C4-2B (cell line): ENCODE data around the gene TOP1.

Experiments used
- ZFX ChIP-seq: fragments of 450-650 bp; IDR thresholded peaks from 2 replicates; pipeline ENCODE4 v1.6.1; 2017
- TF ChIP-seq, protein P1 (sequence below): fragments of 450-650 bp; conservative IDR thresholded peaks from 2 replicates; pipeline ENCODE4 v1.5.1; 2017; ENCODE audit warnings: mild to moderate bottlenecking

DNA sequence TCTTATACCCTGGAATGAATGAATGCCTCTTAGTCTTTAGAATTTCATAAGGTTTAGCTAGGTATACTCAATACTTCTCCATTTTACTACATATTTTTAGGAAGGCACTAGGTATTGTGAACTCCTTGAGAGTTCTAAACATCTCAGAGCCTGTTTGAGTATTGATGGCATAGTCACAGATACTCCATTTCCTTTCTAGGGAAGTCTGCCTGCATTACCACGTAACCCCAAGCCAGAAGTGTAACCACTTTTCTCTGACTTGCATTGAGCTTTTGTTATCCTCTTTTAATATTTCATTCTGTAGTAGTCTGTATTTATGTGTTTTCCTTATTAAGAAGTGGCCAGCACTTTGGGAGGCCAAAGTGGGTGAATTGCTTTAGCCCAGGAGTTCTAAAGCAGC is 12.2 kb downstream of the TOP1 start:
- TF ChIP-seq, protein P1, sequence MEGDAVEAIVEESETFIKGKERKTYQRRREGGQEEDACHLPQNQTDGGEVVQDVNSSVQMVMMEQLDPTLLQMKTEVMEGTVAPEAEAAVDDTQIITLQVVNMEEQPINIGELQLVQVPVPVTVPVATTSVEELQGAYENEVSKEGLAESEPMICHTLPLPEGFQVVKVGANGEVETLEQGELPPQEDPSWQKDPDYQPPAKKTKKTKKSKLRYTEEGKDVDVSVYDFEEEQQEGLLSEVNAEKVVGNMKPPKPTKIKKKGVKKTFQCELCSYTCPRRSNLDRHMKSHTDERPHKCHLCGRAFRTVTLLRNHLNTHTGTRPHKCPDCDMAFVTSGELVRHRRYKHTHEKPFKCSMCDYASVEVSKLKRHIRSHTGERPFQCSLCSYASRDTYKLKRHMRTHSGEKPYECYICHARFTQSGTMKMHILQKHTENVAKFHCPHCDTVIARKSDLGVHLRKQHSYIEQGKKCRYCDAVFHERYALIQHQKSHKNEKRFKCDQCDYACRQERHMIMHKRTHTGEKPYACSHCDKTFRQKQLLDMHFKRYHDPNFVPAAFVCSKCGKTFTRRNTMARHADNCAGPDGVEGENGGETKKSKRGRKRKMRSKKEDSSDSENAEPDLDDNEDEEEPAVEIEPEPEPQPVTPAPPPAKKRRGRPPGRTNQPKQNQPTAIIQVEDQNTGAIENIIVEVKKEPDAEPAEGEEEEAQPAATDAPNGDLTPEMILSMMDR, result no peak
- TF ChIP-seq ZFX, result no peak
